Bronchial epithelial cell (primary cell): ENCODE results near the gene ELOVL6. TPM values are rescaled to one million over a fixed set of nuclear protein-coding genes. Genes with fewer than 3 reads are reported as not detected.
A peak's percentile ranks its signal among the peaks of the same experiment; 100 is the strongest.

Experiments
- DNase-seq: peaks from one replicate; pipeline ENCODE4 v3.0.0-alpha.2; 2010; ENCODE audit warnings: low read depth
- FAIRE-seq: peaks from 2 replicates; lab custom pipeline; 2011; peaks lifted over from hg19 to GRCh38; lab: Jason Lieb, UNC
- H3K27me3 ChIP-seq: 2 replicates; pipeline ENCODE4 v1.5.1; 2011; ENCODE audit warnings: low read length; ENCODE audit not compliant: control insufficient read depth, insufficient read depth
- H3K36me3 ChIP-seq: 2 replicates; pipeline ENCODE4 v1.5.1; 2011; ENCODE audit warnings: low read length; ENCODE audit not compliant: control insufficient read depth, insufficient read depth
- H3K4me3 ChIP-seq: 2 replicates; pipeline ENCODE4 v1.5.1; 2011; ENCODE audit warnings: mild to moderate bottlenecking, low read depth, low read length, control low read depth
- total RNA-seq: library from RNA; depleted of rRNA; stranded (reverse); fragments of >200 nt; gene quantifications from 2 replicates; pipeline ENCODE4 v1.2.1, GENCODE V29; 2014
- TF ChIP-seq, protein P1 (sequence below): IDR thresholded peaks from 2 replicates; pipeline ENCODE4 v1.5.1; 2011; ENCODE audit warnings: mild to moderate bottlenecking, moderate library complexity, low read length, control low read depth, inconsistent platforms; ENCODE audit not compliant: insufficient read depth, severe bottlenecking

The ELOVL6 gene
- total RNA-seq, 1 donor from 2014 or later: 6.8 TPM

DNA sequence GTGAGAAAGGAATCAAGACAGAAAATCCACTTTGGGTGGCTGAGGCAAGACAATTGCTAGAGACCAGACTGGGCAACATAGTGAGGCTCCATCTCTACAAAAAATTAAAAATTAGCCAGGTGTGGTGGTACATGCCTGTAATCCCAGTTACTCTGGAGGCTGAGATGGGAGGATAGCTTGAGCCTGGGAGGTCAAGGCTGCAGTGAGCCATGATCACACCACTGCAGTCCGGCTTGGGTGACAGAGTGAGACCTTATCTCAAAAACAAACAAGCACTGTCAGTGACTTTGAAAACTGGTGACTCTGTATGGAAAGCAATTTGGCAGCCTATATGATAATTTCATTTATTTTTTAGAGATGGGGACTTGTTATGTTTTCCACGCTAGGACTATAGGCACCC, 2.3 kb upstream of the ELOVL6 start:
- Histone ChIP-seq H3K4me3 (no peak overlapping the region), H3K27me3 (no peaks in the 10 kb centered on the region), H3K36me3 (no peaks in the 10 kb centered on the region)
- no peak for FAIRE-seq
- no peak for DNase-seq
- TF ChIP-seq, protein P1, sequence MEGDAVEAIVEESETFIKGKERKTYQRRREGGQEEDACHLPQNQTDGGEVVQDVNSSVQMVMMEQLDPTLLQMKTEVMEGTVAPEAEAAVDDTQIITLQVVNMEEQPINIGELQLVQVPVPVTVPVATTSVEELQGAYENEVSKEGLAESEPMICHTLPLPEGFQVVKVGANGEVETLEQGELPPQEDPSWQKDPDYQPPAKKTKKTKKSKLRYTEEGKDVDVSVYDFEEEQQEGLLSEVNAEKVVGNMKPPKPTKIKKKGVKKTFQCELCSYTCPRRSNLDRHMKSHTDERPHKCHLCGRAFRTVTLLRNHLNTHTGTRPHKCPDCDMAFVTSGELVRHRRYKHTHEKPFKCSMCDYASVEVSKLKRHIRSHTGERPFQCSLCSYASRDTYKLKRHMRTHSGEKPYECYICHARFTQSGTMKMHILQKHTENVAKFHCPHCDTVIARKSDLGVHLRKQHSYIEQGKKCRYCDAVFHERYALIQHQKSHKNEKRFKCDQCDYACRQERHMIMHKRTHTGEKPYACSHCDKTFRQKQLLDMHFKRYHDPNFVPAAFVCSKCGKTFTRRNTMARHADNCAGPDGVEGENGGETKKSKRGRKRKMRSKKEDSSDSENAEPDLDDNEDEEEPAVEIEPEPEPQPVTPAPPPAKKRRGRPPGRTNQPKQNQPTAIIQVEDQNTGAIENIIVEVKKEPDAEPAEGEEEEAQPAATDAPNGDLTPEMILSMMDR: no peak

DNA sequence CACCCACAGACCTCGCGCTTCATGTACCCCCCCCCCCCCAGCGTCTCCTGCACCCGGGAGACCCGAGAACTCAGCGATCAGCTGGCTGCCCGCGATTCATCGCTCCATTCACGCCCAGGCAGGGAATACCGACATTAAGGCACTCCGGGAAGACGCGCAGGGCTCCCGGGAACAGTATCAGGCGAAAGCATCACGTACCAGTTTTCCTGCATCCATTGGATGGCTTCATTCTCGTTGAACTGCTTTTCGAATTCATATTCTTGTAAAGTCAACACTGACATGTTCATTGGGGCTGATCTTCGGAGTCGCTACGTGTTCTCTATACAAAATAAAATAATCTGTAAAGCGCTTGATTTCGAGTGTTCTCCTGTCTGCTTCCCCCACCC, 373 bp downstream of the ELOVL6 start:
- Histone ChIP-seq H3K36me3 (no peaks in the 10 kb centered on the region), H3K27me3 (no peaks in the 10 kb centered on the region), H3K4me3 (peak overlapping the region; percentile 80)
- DNase-seq: no peak
- no peak for FAIRE-seq
- TF ChIP-seq, protein P1: no peak

DNA sequence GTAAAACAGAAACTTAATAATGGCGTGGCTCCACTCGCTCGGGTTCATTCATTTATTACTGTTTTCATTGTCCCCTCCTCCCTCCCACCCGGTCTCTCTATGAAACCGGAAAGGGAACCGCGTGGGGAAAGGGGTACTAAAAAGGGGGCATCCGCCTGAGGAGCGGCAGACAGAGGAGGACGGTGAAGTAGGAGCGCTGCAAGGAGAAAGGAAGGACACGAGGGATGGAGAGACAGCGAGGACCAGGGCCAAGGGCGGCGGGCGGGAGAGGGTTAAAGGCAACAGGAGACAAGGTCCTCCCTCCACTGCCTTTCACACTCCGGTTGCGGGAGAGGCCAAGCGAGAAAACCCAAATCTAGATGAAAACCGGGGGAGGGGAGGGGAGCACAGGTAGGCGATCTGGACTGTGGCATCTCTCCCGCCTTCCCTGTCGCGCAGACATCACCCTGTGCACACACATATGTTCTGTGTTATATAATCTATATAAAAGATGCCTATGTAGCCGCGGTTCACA, 829 bp downstream of the ELOVL6 start:
- DNase-seq (no peak), FAIRE-seq (no peak)
- peak overlapping the region; percentile 80 for H3K4me3 ChIP-seq
- TF ChIP-seq, protein P1: no peak
- H3K27me3 ChIP-seq: no peaks in the 10 kb centered on the region
- H3K36me3 ChIP-seq: no peaks in the 10 kb centered on the region

DNA sequence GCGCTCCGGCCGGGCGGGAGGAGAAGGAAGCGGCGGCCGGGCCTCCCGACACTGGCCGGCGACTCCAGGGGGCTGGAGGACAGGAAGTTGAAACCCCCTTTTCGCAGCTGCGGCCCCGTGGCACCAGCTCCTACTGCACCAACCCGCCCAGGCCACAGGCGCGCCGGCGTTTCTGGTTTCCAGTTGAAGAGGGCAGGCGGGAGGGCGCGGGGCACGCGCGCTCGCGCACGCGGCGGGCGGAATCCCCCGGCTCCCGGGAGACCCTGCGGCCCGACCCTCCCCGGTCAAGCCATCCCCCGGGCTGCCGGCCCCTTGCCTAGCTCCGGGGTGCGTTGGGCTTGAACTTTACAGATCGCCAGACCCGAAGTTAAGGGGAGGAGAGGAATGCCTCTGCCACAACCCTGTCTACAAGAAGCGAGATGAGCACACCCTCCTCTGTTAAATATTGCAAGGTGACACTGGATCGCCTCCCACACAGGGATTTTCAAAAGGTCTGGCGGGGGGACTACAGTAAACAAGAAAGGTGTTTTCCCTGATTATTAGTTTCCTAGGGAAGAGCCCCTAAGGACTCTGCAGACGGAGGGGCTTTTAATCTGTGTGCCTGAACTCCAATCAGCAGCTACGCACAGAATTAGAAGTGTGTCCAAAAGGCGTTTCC, 1.4 kb downstream of the ELOVL6 start:
- FAIRE-seq: no peak
- no peak for DNase-seq
- TF ChIP-seq, protein P1: no peak
- H3K27me3 ChIP-seq: no peaks in the 10 kb centered on the region
- H3K36me3 ChIP-seq: no peaks in the 10 kb centered on the region
- H3K4me3 ChIP-seq: peak overlapping the region; percentile 80

DNA sequence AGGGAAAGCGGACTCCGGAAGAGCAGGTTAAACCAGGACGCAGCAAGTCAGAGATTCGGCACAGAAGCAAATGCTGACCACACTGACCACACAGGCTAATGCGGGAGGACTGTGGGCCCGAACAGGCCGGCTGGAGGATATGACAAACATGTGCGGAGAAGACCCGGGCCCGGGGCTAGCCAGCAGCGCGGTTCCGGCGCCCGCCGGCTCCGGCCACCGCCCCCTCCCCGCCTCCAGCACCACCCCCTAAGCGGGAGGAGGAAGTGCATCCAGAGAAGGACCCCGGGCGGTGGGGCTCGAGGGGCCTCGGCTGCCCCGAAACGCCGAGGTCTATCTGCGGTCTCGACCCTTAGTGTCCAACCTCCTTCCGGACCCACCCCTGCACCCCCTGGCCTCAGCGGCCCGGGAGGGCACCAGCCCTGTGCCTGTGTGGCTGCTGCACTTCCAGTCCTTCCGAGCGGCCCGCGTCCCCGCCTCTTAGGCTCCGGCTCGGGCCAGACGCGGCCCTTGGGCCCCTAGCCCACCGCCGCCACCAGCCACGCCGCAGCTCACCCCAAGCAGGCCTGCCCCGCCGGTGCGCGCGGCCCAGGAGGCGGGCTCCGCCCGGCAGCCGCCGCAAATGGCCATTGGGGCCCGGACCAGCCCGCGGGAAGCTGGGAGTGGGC, 2.1 kb downstream of the ELOVL6 start:
- no peaks in the 10 kb centered on the region for H3K27me3 ChIP-seq
- DNase-seq (no peak), FAIRE-seq (no peak)
- peak overlapping the region; percentile 80 for H3K4me3 ChIP-seq
- H3K36me3 ChIP-seq: no peaks in the 10 kb centered on the region
- TF ChIP-seq, protein P1: no peak
